Panc1 (cell line): Measurements from ENCODE around the gene FCHSD2.

Experiments
- POLR2AphosphoS5 ChIP-seq: IDR thresholded peaks from 2 replicates; pipeline ENCODE4 v1.6.1; 2012; ENCODE audit warnings: mild to moderate bottlenecking, low read depth, low read length, moderate library complexity
- SIN3A ChIP-seq: IDR thresholded peaks from 2 replicates; pipeline ENCODE4 v1.6.1; 2012; ENCODE audit warnings: low read depth, mild to moderate bottlenecking, low read length, moderate library complexity, borderline replicate concordance; ENCODE audit not compliant: insufficient read depth
- TCF7L2 ChIP-seq: IDR thresholded peaks from 2 replicates; pipeline ENCODE4 v1.6.1; 2011; ENCODE audit warnings: mild to moderate bottlenecking, low read depth, low read length, inconsistent platforms
- TF ChIP-seq, protein P1 (sequence below): fragments of 450-650 bp; IDR thresholded peaks from 2 replicates; pipeline ENCODE4 v1.5.1; 2017; ENCODE audit warnings: mild to moderate bottlenecking
- TF ChIP-seq, protein P2 (sequence below), 2 experiments: IDR thresholded peaks; 2 replicates each; pipeline ENCODE4 v1.6.1; 2011 to 2012; ENCODE audit warnings: low read depth in 2 of 2, control low read depth in 1 of 2, low read length in 1 of 2, mild to moderate bottlenecking in 1 of 2, moderate library complexity in 1 of 2; ENCODE audit not compliant: insufficient read depth in 1 of 2

DNA sequence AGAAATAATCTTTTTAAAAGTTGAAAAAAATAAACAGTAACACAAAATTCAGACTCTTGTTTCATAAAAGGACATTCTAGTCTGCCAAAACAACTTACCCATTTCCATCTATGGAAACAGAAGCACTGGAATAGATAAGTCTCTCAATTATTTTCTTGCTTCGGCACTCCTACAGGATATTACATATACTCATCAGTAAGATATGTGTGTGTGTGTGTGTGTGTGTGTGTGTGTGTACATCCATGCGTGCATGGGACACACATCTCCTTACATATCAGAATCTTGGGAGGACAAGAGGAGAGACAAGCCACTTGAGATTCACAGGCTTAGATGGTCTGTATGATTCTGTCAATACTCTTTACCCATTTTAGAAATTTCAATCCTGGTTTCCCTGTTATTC, 183.3 kb downstream of the FCHSD2 start:
- TF ChIP-seq, protein P1, sequence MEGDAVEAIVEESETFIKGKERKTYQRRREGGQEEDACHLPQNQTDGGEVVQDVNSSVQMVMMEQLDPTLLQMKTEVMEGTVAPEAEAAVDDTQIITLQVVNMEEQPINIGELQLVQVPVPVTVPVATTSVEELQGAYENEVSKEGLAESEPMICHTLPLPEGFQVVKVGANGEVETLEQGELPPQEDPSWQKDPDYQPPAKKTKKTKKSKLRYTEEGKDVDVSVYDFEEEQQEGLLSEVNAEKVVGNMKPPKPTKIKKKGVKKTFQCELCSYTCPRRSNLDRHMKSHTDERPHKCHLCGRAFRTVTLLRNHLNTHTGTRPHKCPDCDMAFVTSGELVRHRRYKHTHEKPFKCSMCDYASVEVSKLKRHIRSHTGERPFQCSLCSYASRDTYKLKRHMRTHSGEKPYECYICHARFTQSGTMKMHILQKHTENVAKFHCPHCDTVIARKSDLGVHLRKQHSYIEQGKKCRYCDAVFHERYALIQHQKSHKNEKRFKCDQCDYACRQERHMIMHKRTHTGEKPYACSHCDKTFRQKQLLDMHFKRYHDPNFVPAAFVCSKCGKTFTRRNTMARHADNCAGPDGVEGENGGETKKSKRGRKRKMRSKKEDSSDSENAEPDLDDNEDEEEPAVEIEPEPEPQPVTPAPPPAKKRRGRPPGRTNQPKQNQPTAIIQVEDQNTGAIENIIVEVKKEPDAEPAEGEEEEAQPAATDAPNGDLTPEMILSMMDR: no peak
- TF ChIP-seq, protein P2, sequence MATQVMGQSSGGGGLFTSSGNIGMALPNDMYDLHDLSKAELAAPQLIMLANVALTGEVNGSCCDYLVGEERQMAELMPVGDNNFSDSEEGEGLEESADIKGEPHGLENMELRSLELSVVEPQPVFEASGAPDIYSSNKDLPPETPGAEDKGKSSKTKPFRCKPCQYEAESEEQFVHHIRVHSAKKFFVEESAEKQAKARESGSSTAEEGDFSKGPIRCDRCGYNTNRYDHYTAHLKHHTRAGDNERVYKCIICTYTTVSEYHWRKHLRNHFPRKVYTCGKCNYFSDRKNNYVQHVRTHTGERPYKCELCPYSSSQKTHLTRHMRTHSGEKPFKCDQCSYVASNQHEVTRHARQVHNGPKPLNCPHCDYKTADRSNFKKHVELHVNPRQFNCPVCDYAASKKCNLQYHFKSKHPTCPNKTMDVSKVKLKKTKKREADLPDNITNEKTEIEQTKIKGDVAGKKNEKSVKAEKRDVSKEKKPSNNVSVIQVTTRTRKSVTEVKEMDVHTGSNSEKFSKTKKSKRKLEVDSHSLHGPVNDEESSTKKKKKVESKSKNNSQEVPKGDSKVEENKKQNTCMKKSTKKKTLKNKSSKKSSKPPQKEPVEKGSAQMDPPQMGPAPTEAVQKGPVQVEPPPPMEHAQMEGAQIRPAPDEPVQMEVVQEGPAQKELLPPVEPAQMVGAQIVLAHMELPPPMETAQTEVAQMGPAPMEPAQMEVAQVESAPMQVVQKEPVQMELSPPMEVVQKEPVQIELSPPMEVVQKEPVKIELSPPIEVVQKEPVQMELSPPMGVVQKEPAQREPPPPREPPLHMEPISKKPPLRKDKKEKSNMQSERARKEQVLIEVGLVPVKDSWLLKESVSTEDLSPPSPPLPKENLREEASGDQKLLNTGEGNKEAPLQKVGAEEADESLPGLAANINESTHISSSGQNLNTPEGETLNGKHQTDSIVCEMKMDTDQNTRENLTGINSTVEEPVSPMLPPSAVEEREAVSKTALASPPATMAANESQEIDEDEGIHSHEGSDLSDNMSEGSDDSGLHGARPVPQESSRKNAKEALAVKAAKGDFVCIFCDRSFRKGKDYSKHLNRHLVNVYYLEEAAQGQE (IDR thresholded peaks at IDR 0.05; ENCODE audit: insufficient read depth in 1 of 2, low read depth in 2 of 2, low read length in 1 of 2): no peak
- TF ChIP-seq POLR2AphosphoS5: no peak
- TF ChIP-seq TCF7L2: no peak
- TF ChIP-seq SIN3A: no peak
